T-helper 2 cell treated with Interferon-gamma antibody and Interleukin-4, amounts not matched to agents 5 μg/mL and 100 μg/mL, for 36 hours (primary cell): ENCODE data around the gene KDM1B.

Experiments
- DNase-seq: peaks from one replicate; pipeline ENCODE4 v3.0.0; 2021; ENCODE audit warnings: low spot score
- H3K27ac Mint-ChIP-seq: one replicate; pipeline ENCODE4 v1.8.0; 2021; ENCODE audit warnings: mild to moderate bottlenecking, mixed read lengths
- H3K27me3 Mint-ChIP-seq: one replicate; pipeline ENCODE4 v1.8.0; 2021; ENCODE audit warnings: low read depth, mixed read lengths
- H3K36me3 Mint-ChIP-seq: one replicate; pipeline ENCODE4 v1.8.0; 2021; ENCODE audit warnings: low read depth, mixed read lengths
- H3K4me1 Mint-ChIP-seq: one replicate; pipeline ENCODE4 v1.8.0; 2021; ENCODE audit warnings: low read depth, mixed read lengths
- H3K4me3 Mint-ChIP-seq: one replicate; pipeline ENCODE4 v1.8.0; 2022; ENCODE audit warnings: mild to moderate bottlenecking, moderate library complexity, mixed read lengths
- H3K9me3 Mint-ChIP-seq: one replicate; pipeline ENCODE4 v1.8.0; 2021; ENCODE audit warnings: mixed read lengths

Gene KDM1B

GRCh38 chr6:18155150-18155863, at the start of gene KDM1B:
TSS of gene KDM1B (plus strand) at chr6:18155422. CDS start at chr6:18159896, 4,474 bp downstream.
- Mint-ChIP-seq H3K4me1 (peaks cover 20% of the 10 kb centered on the region), H3K27ac (peak within 1 kb of the TSS; percentile 96), H3K27me3 (no peaks in the 10 kb centered on the region), H3K36me3 (peaks cover 12% of the 10 kb centered on the region), H3K4me3 (peak within 1 kb of the TSS; percentile 99), H3K9me3 (no peaks in the 10 kb centered on the region)
- peak; percentile 98 for DNase-seq

GRCh38 chr6:18107061-18107460, 48.2 kb upstream of the KDM1B start:
- Mint-ChIP-seq H3K27ac (no peak overlapping the region), H3K9me3 (peaks cover 13% of the 10 kb centered on the region), H3K4me1 (no peaks in the 10 kb centered on the region), H3K4me3 (no peak overlapping the region), H3K27me3 (peaks cover 24% of the 10 kb centered on the region), H3K36me3 (no peaks in the 10 kb centered on the region)
- DNase-seq = no peak

GRCh38 chr6:18110162-18110561, 45.1 kb upstream of the KDM1B start:
- peaks cover 40% of the 10 kb centered on the region for H3K27me3 Mint-ChIP-seq
- no peaks in the 10 kb centered on the region for H3K36me3 Mint-ChIP-seq
- H3K27ac Mint-ChIP-seq = no peak overlapping the region
- H3K4me1 Mint-ChIP-seq = peaks cover under 1% of the 10 kb centered on the region
- no peak for DNase-seq
- no peak overlapping the region for H3K4me3 Mint-ChIP-seq
- H3K9me3 Mint-ChIP-seq = peaks cover 13% of the 10 kb centered on the region

GRCh38 chr6:18115356-18115755, 39.9 kb upstream of the KDM1B start:
- peak; percentile 49 for DNase-seq
- Mint-ChIP-seq H3K4me3 (no peak overlapping the region), H3K27me3 (peaks cover 55% of the 10 kb centered on the region), H3K4me1 (peaks cover 9% of the 10 kb centered on the region), H3K36me3 (no peaks in the 10 kb centered on the region), H3K27ac (no peak overlapping the region), H3K9me3 (no peaks in the 10 kb centered on the region)

GRCh38 chr6:18117136-18117535, 38.1 kb upstream of the KDM1B start:
- Mint-ChIP-seq H3K9me3 (no peaks in the 10 kb centered on the region), H3K4me1 (peaks cover 10% of the 10 kb centered on the region), H3K36me3 (no peaks in the 10 kb centered on the region), H3K27me3 (peaks cover 63% of the 10 kb centered on the region), H3K27ac (no peak overlapping the region), H3K4me3 (no peak overlapping the region)
- DNase-seq = no peak

- Mint-ChIP-seq H3K4me3 (no peak overlapping the region), H3K27me3 (peaks cover 60% of the 10 kb centered on the region), H3K9me3 (no peaks in the 10 kb centered on the region), H3K4me1 (peaks cover 17% of the 10 kb centered on the region), H3K36me3 (no peaks in the 10 kb centered on the region), H3K27ac (no peak overlapping the region)
- no peak for DNase-seq
Observed at GRCh38 chr6:18118330-18118729, 36.9 kb upstream of the KDM1B start.

GRCh38 chr6:18119236-18119635, 36.0 kb upstream of the KDM1B start:
- Mint-ChIP-seq H3K27ac (no peak overlapping the region), H3K4me3 (no peak overlapping the region), H3K27me3 (peaks cover 59% of the 10 kb centered on the region)

GRCh38 chr6:18121580-18122127, 33.6 kb upstream of the KDM1B start:
- Mint-ChIP-seq H3K4me3 (peak overlapping the region; percentile 80), H3K4me1 (peaks cover 10% of the 10 kb centered on the region), H3K36me3 (no peaks in the 10 kb centered on the region), H3K27ac (no peak overlapping the region), H3K27me3 (peaks cover 68% of the 10 kb centered on the region), H3K9me3 (no peaks in the 10 kb centered on the region)
- no peak for DNase-seq

More at GRCh38 chr6:18119236-18119635, 36.0 kb upstream of the KDM1B start:
- DNase-seq = no peak
- no peaks in the 10 kb centered on the region for H3K9me3 Mint-ChIP-seq
- peaks cover 17% of the 10 kb centered on the region for H3K4me1 Mint-ChIP-seq
- H3K36me3 Mint-ChIP-seq = no peaks in the 10 kb centered on the region

GRCh38 chr6:18122128-18123093, 32.8 kb upstream of the KDM1B start, which contains the start of gene NHLRC1:
TSS of gene NHLRC1 (minus strand) at chr6:18122677. CDS start at chr6:18122606, 71 bp downstream.
- DNase-seq = peak; percentile 73
- Mint-ChIP-seq H3K36me3 (no peaks in the 10 kb centered on the region), H3K9me3 (no peaks in the 10 kb centered on the region), H3K4me1 (peaks cover 10% of the 10 kb centered on the region), H3K4me3 (peak within 1 kb of the TSS; percentile 80), H3K27ac (no peak within 1 kb of the TSS), H3K27me3 (peaks cover 64% of the 10 kb centered on the region)

- no peak overlapping the region for H3K4me3 Mint-ChIP-seq
- H3K27ac Mint-ChIP-seq = no peak overlapping the region
- H3K9me3 Mint-ChIP-seq = no peaks in the 10 kb centered on the region
- H3K4me1 Mint-ChIP-seq = peaks cover 10% of the 10 kb centered on the region
- DNase-seq = no peak
- H3K27me3 Mint-ChIP-seq = peaks cover 37% of the 10 kb centered on the region
- no peaks in the 10 kb centered on the region for H3K36me3 Mint-ChIP-seq
Observed at GRCh38 chr6:18126121-18126520, 29.1 kb upstream of the KDM1B start.

GRCh38 chr6:18132346-18132745, 22.9 kb upstream of the KDM1B start:
- no peak overlapping the region for H3K27ac Mint-ChIP-seq
- peaks cover 12% of the 10 kb centered on the region for H3K36me3 Mint-ChIP-seq
- H3K9me3 Mint-ChIP-seq = no peaks in the 10 kb centered on the region

GRCh38 chr6:18135171-18135570, 20.1 kb upstream of the KDM1B start:
- peaks cover 3% of the 10 kb centered on the region for H3K4me1 Mint-ChIP-seq
- no peak for DNase-seq
- H3K36me3 Mint-ChIP-seq = peaks cover 24% of the 10 kb centered on the region
- H3K27ac Mint-ChIP-seq = no peak overlapping the region
- no peaks in the 10 kb centered on the region for H3K27me3 Mint-ChIP-seq
- H3K4me3 Mint-ChIP-seq = no peak overlapping the region
- no peaks in the 10 kb centered on the region for H3K9me3 Mint-ChIP-seq

More at GRCh38 chr6:18132346-18132745, 22.9 kb upstream of the KDM1B start:
- Mint-ChIP-seq H3K4me1 (peaks cover 3% of the 10 kb centered on the region), H3K27me3 (no peaks in the 10 kb centered on the region), H3K4me3 (no peak overlapping the region)
- no peak for DNase-seq

- Mint-ChIP-seq H3K27me3 (no peaks in the 10 kb centered on the region), H3K9me3 (no peaks in the 10 kb centered on the region), H3K27ac (no peak overlapping the region), H3K4me3 (no peak overlapping the region), H3K4me1 (peaks cover 3% of the 10 kb centered on the region), H3K36me3 (peaks cover 25% of the 10 kb centered on the region)
- no peak for DNase-seq
Observed at GRCh38 chr6:18136260-18136659, 19.0 kb upstream of the KDM1B start.

- peaks cover 3% of the 10 kb centered on the region for H3K4me1 Mint-ChIP-seq
- H3K27me3 Mint-ChIP-seq = no peaks in the 10 kb centered on the region
- DNase-seq = no peak
- H3K9me3 Mint-ChIP-seq = no peaks in the 10 kb centered on the region
- no peak overlapping the region for H3K27ac Mint-ChIP-seq
- H3K36me3 Mint-ChIP-seq = peaks cover 30% of the 10 kb centered on the region
- no peak overlapping the region for H3K4me3 Mint-ChIP-seq
Observed at GRCh38 chr6:18138906-18139305, 16.3 kb upstream of the KDM1B start.
